ENCODE results near the gene LRFN5. TPM values are rescaled to one million over a fixed set of nuclear protein-coding genes. Genes with fewer than 3 reads are reported as not detected.
"Not testable (repeated sequence)": the region's sequence is repeated elsewhere in the genome, so short reads cannot be mapped to it uniquely, and the experiment has no call there.

Gene LRFN5
- not detected for total RNA-seq
- not detected for polyA plus RNA-seq
- not detected for total RNA-seq

GRCh38 chr14:41606532-41607303, at the start of gene LRFN5:
TSS of gene LRFN5 (plus strand) at chr14:41606876.
- CTCF ChIA-PET = no interaction called here
- H3K27ac Mint-ChIP-seq = peak within 1 kb of the TSS in 1 of 9 donors; percentile 74
- peak within 1 kb of the TSS; percentile 17 for H3K4me3 ChIP-seq (ENCODE audit: low read length)

GRCh38 chr14:41558490-41558889, 48.2 kb upstream of the LRFN5 start:
- Histone ChIP-seq H3K27me3 (ENCODE audit: control insufficient read depth in 2 of 2, insufficient read depth in 2 of 2, low read length in 2 of 2) (no peaks in the 10 kb centered on the region), H3K9me3 (ENCODE audit: control insufficient read depth in 2 of 3, low read length in 3 of 3) (no peaks in the 10 kb centered on the region), H3K36me3 (ENCODE audit: control insufficient read depth in 2 of 3, insufficient read depth in 3 of 3, low read length in 3 of 3) (no peaks in the 10 kb centered on the region), H3K27ac (ENCODE audit: low read depth, low read length) (no peak overlapping the region), H3K4me1 (ENCODE audit: control insufficient read depth in 2 of 2, insufficient read depth in 2 of 2, low read length in 2 of 2) (no peaks in the 10 kb centered on the region), H3K4me3 (ENCODE audit: low read length) (no peak overlapping the region)
- ChIA-PET POLR2A (no interaction called here), CTCF (no interaction called here)
- Mint-ChIP-seq H3K9me3 (peaks cover 0 to 4% (median 0%) of the 10 kb centered on the region in 11 donors), H3K4me3 (no peak overlapping the region), H3K27ac (no peak overlapping the region), H3K4me1 (no peaks in the 10 kb centered on the region), H3K27me3 (no peaks in the 10 kb centered on the region), H3K36me3 (no peaks in the 10 kb centered on the region)
- no peak for DNase-seq
- no peak for ATAC-seq
- intact Hi-C loops (cut with micrococcal nuclease) = no loop called here

More at GRCh38 chr14:41606532-41607303, at the start of gene LRFN5:
- Mint-ChIP-seq H3K36me3 (peaks cover 0 to 5% (median 0%) of the 10 kb centered on the region in 5 donors), H3K4me1 (peaks cover 10 to 50% (median 39%) of the 10 kb centered on the region in 7 donors), H3K27me3 (peaks cover 75 to 83% (median 77%) of the 10 kb centered on the region in 5 donors), H3K4me3 (peak within 1 kb of the TSS; percentile 48 to 82 (median 76)), H3K9me3 (peaks cover 0 to 4% (median 0%) of the 10 kb centered on the region in 11 donors)
- peaks cover 0 to 13% of the 10 kb centered on the region in 2 donors for H3K27me3 ChIP-seq (ENCODE audit: control insufficient read depth in 2 of 2, insufficient read depth in 2 of 2, low read length in 2 of 2)
- POLR2A ChIA-PET = no interaction called here
- peaks cover 0 to 19% of the 10 kb centered on the region in 2 donors for H3K4me1 ChIP-seq (ENCODE audit: control insufficient read depth in 2 of 2, insufficient read depth in 2 of 2, low read length in 2 of 2)
- no peaks in the 10 kb centered on the region for H3K36me3 ChIP-seq (ENCODE audit: control insufficient read depth in 2 of 3, insufficient read depth in 3 of 3, low read length in 3 of 3)
- no peak for DNase-seq
- H3K9me3 ChIP-seq (ENCODE audit: control insufficient read depth in 2 of 3, low read length in 3 of 3) = no peaks in the 10 kb centered on the region
- intact Hi-C loops (cut with micrococcal nuclease) = loop anchor here in 1 of 2 donors (10.0 kb wide), 1 partner anchor 1622 kb away; no protein-coding TSS in a partner anchor
- H3K27ac ChIP-seq (ENCODE audit: low read depth, low read length) = no peak within 1 kb of the TSS
- no peak for ATAC-seq

GRCh38 chr14:41566864-41567263, 39.8 kb upstream of the LRFN5 start:
- H3K27me3 Mint-ChIP-seq; DNase-seq; H3K36me3 Mint-ChIP-seq; intact Hi-C loops (cut with micrococcal nuclease); POLR2A ChIA-PET; H3K36me3 ChIP-seq (ENCODE audit: control insufficient read depth in 2 of 3, insufficient read depth in 3 of 3, low read length in 3 of 3); ATAC-seq; H3K9me3 ChIP-seq (ENCODE audit: control insufficient read depth in 2 of 3, low read length in 3 of 3); CTCF ChIA-PET; H3K27ac Mint-ChIP-seq; H3K4me3 ChIP-seq (ENCODE audit: low read length); H3K4me3 Mint-ChIP-seq; H3K27ac ChIP-seq (ENCODE audit: low read depth, low read length); H3K4me1 ChIP-seq (ENCODE audit: control insufficient read depth in 2 of 2, insufficient read depth in 2 of 2, low read length in 2 of 2); H3K4me1 Mint-ChIP-seq; H3K27me3 ChIP-seq (ENCODE audit: control insufficient read depth in 2 of 2, insufficient read depth in 2 of 2, low read length in 2 of 2): not testable (repeated sequence)
- H3K9me3 Mint-ChIP-seq = peaks cover 0 to 11% (median 3%) of the 10 kb centered on the region in 11 donors

GRCh38 chr14:41568979-41569378, 37.7 kb upstream of the LRFN5 start:
- ATAC-seq = no peak
- ChIA-PET POLR2A (no interaction called here), CTCF (no interaction called here)
- Histone ChIP-seq H3K9me3 (ENCODE audit: control insufficient read depth in 2 of 3, low read length in 3 of 3) (no peaks in the 10 kb centered on the region), H3K4me1 (ENCODE audit: control insufficient read depth in 2 of 2, insufficient read depth in 2 of 2, low read length in 2 of 2) (no peaks in the 10 kb centered on the region), H3K36me3 (ENCODE audit: control insufficient read depth in 2 of 3, insufficient read depth in 3 of 3, low read length in 3 of 3) (no peaks in the 10 kb centered on the region), H3K4me3 (ENCODE audit: low read length) (no peak overlapping the region), H3K27me3 (ENCODE audit: control insufficient read depth in 2 of 2, insufficient read depth in 2 of 2, low read length in 2 of 2) (no peaks in the 10 kb centered on the region), H3K27ac (ENCODE audit: low read depth, low read length) (no peak overlapping the region)
- no peak overlapping the region for H3K4me3 Mint-ChIP-seq
- no peaks in the 10 kb centered on the region for H3K4me1 Mint-ChIP-seq
- DNase-seq = no peak
- H3K27me3 Mint-ChIP-seq = peaks cover 0 to 4% (median 0%) of the 10 kb centered on the region in 5 donors
- H3K9me3 Mint-ChIP-seq = peaks cover 0 to 11% (median 3%) of the 10 kb centered on the region in 11 donors
- H3K27ac Mint-ChIP-seq = no peak overlapping the region
- no peaks in the 10 kb centered on the region for H3K36me3 Mint-ChIP-seq
- intact Hi-C loops (cut with micrococcal nuclease) = no loop called here

- no peaks in the 10 kb centered on the region for H3K4me1 Mint-ChIP-seq
These were observed 36.1 kb upstream of the LRFN5 start for GRCh38 chr14:41570415-41571155.

GRCh38 chr14:41586237-41586636, 20.4 kb upstream of the LRFN5 start:
- no peak overlapping the region for H3K4me3 ChIP-seq (ENCODE audit: low read length)
- no peaks in the 10 kb centered on the region for H3K9me3 Mint-ChIP-seq
- no peaks in the 10 kb centered on the region for H3K36me3 Mint-ChIP-seq
- H3K27ac ChIP-seq (ENCODE audit: low read depth, low read length) = no peak overlapping the region
- H3K27me3 ChIP-seq (ENCODE audit: control insufficient read depth in 2 of 2, insufficient read depth in 2 of 2, low read length in 2 of 2) = no peaks in the 10 kb centered on the region
- no peak for DNase-seq
- H3K4me3 Mint-ChIP-seq = no peak overlapping the region
- no peaks in the 10 kb centered on the region for H3K9me3 ChIP-seq (ENCODE audit: control insufficient read depth in 2 of 3, low read length in 3 of 3)
- intact Hi-C loops (cut with micrococcal nuclease) = no loop called here
- no peak overlapping the region for H3K27ac Mint-ChIP-seq
- no peaks in the 10 kb centered on the region for H3K4me1 ChIP-seq (ENCODE audit: control insufficient read depth in 2 of 2, insufficient read depth in 2 of 2, low read length in 2 of 2)
- POLR2A ChIA-PET = no interaction called here
- peaks cover 0 to 8% (median 5%) of the 10 kb centered on the region in 5 donors for H3K27me3 Mint-ChIP-seq
- no peak for ATAC-seq
- H3K4me1 Mint-ChIP-seq = no peaks in the 10 kb centered on the region
- H3K36me3 ChIP-seq (ENCODE audit: control insufficient read depth in 2 of 3, insufficient read depth in 3 of 3, low read length in 3 of 3) = no peaks in the 10 kb centered on the region
- CTCF ChIA-PET = no interaction called here

More at GRCh38 chr14:41570415-41571155, 36.1 kb upstream of the LRFN5 start:
- Histone ChIP-seq H3K36me3 (ENCODE audit: control insufficient read depth in 2 of 3, insufficient read depth in 3 of 3, low read length in 3 of 3) (no peaks in the 10 kb centered on the region), H3K27me3 (ENCODE audit: control insufficient read depth in 2 of 2, insufficient read depth in 2 of 2, low read length in 2 of 2) (no peaks in the 10 kb centered on the region), H3K4me1 (ENCODE audit: control insufficient read depth in 2 of 2, insufficient read depth in 2 of 2, low read length in 2 of 2) (no peaks in the 10 kb centered on the region), H3K9me3 (ENCODE audit: control insufficient read depth in 2 of 3, low read length in 3 of 3) (no peaks in the 10 kb centered on the region), H3K4me3 (ENCODE audit: low read length) (no peak overlapping the region), H3K27ac (ENCODE audit: low read depth, low read length) (no peak overlapping the region)
- intact Hi-C loops (cut with micrococcal nuclease) = no loop called here
- POLR2A ChIA-PET = no interaction called here
- ATAC-seq (no peak), DNase-seq (no peak)
- no peaks in the 10 kb centered on the region for H3K36me3 Mint-ChIP-seq
- peaks cover 0 to 11% (median 2%) of the 10 kb centered on the region in 11 donors for H3K9me3 Mint-ChIP-seq
- H3K4me3 Mint-ChIP-seq = no peak overlapping the region
- H3K27ac Mint-ChIP-seq = no peak overlapping the region
- CTCF ChIA-PET = no interaction called here
- H3K27me3 Mint-ChIP-seq = peaks cover 0 to 4% (median 0%) of the 10 kb centered on the region in 5 donors

All from naive thymus-derived CD4-positive, alpha-beta T cell (primary cell).